Transverse colon (tissue), 4 donors: ENCODE data around the gene RBM39. TPM values are rescaled to one million over a fixed set of nuclear protein-coding genes. Genes with fewer than 3 reads are reported as not detected.

Source experiments
- DNase-seq: peaks from one replicate; pipeline ENCODE4 v3.0.0-alpha.2; 2019
- H3K27ac ChIP-seq, 4 donors: fragments of 200-600 bp; sonication (generic); 2 replicates each; pipeline ENCODE4 v1.5.1; 2016 to 2018; ENCODE audit warnings: inconsistent platforms in 4 of 4
- H3K27me3 ChIP-seq: fragments of 200-600 bp; sonication (generic); 2 replicates; pipeline ENCODE4 v1.5.1; 2017; ENCODE audit warnings: inconsistent platforms
- H3K36me3 ChIP-seq, 4 donors: fragments of 200-600 bp; sonication (generic); 2 replicates each; pipeline ENCODE4 v1.5.1; 2017 to 2019; ENCODE audit warnings: inconsistent platforms in 4 of 4
- H3K4me1 ChIP-seq, 4 donors: fragments of 200-600 bp; sonication (generic); 2 replicates each; pipeline ENCODE4 v1.5.1; 2017 to 2020; ENCODE audit warnings: inconsistent platforms in 4 of 4
- H3K4me3 ChIP-seq, 4 donors: fragments of 200-600 bp; sonication (generic); 1 replicate in 1 of 4; 2 replicates in 3 of 4; pipeline versions ENCODE4 v1.5.1 to v1.6.1; 2017 to 2019; ENCODE audit warnings: inconsistent platforms in 4 of 4
- H3K9me3 ChIP-seq, 2 donors: fragments of 200-600 bp; sonication (generic); 2 replicates each; pipeline ENCODE4 v1.5.1; 2017 to 2019; ENCODE audit warnings: inconsistent platforms in 2 of 2
- CTCF ChIP-seq, 5 experiments: fragments of 200-600 bp in 3 of 5; fragments of 450-650 bp in 2 of 5; sonication (generic) in 3 of 5; IDR thresholded peaks; 1 replicate in 2 of 5; 2 replicates in 3 of 5; pipeline ENCODE4 v1.5.1; 2016 to 2017; ENCODE audit warnings: antibody characterized with exemption in 5 of 5, inconsistent platforms in 3 of 5, mild to moderate bottlenecking in 2 of 5, moderate library complexity in 1 of 5
- EP300 ChIP-seq: sonication (generic); formaldehyde crosslinking; IDR thresholded peaks from one replicate; pipeline ENCODE4 v1.6.1; 2017; ENCODE audit warnings: antibody characterized with exemption, low read depth
- POLR2A ChIP-seq: fragments of 450-650 bp; IDR thresholded peaks from one replicate; pipeline ENCODE4 v1.6.1; 2016; ENCODE audit warnings: antibody characterized with exemption, mild to moderate bottlenecking, moderate library complexity
- POLR2AphosphoS5 ChIP-seq, 3 donors: sonication (generic); formaldehyde crosslinking; IDR thresholded peaks; one replicate each; pipeline ENCODE4 v1.6.1; 2016; ENCODE audit warnings: antibody characterized with exemption in 3 of 3
- WGBS, 2 donors: methylation state at CpG; one replicate each; pipeline ENCODE4 v1.1.5; 2018; ENCODE audit warnings: low coverage in 1 of 2; 5-methylcytosine and 5-hydroxymethylcytosine counted together
- in situ Hi-C, 4 donors: fragments of 200-750 bp; cut with MboI; loops; one replicate each; pipeline versions ENCODE4 v1.15.0 to v1.15.1; 2017; ENCODE audit warnings: low sequenced_read_pairs in 3 of 4, low pct_ligation_motif_present in 1 of 4, low pct_unique_long_range_greater_than_20kb in 1 of 4
- intact Hi-C: fragments of 100-400 bp; cut with DNase I; formaldehyde crosslinking; loops from one replicate; pipeline ENCODE4 v1.15.1; 2023; ENCODE audit warnings: low total_unique reads
- total RNA-seq, 4 donors: library from RNA; depleted of rRNA; stranded (reverse); fragments of >200 nt; gene quantifications; one replicate each; pipeline ENCODE4 v1.1.0, GENCODE V29; 2016

The RBM39 gene
- total RNA-seq, 4 donors from 2014 or later: 264 to 721 (median 416) TPM

DNA sequence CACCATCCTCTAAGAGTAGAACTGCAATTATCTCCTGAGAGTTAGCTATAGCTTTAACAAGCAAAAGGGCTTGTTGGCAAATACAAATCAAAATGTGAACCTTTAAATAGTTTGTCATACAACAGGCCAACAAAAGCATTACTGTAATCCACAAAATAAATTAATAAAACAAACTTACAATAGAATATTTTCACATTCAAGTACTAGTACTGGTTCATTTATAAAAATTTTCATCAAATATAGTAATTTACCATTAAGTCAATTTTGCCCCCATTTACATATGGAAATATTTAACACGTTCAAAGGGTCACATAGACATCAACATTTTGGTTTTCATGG, 9.4 kb downstream of the RBM39 start:
- in situ Hi-C loops: no loop called here
- peaks cover 13 to 74% (median 52%) of the 10 kb centered on the region in 4 donors for H3K4me1 ChIP-seq
- DNase-seq: no peak

DNA sequence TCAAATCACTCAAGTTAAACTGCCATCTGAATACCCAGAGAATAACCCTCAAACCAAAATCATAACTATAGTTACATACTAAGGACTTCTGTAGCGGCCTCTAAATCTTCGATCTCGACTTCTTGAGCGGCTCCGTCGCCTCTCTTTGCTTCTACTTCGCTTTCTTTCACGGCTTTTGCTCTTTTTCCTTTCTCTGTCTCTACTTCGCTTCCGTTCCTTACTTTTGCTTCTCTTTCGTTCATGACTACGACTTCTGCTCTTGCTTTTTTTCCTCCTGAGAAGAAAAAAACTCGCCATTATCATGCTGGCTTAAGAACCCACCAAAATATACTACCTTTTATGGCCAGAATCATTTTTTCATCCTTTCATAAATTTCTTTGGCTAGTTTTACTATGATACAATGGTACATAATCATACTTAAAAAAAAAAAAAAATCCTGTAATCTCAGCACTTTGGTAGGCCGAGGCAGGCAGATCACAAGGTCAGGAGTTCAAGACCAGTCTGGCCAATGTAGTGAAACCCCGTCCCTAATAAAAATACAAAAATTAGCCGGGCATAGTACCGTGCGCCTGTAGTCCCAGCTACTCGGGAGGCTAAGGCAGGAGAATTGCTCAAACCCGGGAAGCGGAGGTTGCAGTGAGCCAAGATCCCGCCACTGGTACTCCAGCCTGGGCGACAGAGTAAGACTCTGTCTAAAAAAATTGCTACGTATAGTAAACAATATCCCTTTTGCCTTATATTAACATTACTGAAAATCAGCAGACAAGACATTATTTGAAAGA, 10.0 kb downstream of the RBM39 start:
- intact Hi-C loops: no loop called here
- no peak overlapping the region for H3K27ac ChIP-seq
- peaks cover 0 to 98% (median 42%) of the 10 kb centered on the region in 4 donors for H3K36me3 ChIP-seq
- DNase-seq: no peak
- no peaks in the 10 kb centered on the region for H3K9me3 ChIP-seq
- H3K4me1 ChIP-seq: peaks cover 13 to 73% (median 50%) of the 10 kb centered on the region in 4 donors
- in situ Hi-C loops: no loop called here
- 87 to 91% methylated on average over 14 to 24 of the region's 24 CpGs for WGBS, 2 donors
- H3K4me3 ChIP-seq: no peak overlapping the region
- no peaks in the 10 kb centered on the region for H3K27me3 ChIP-seq
- TF ChIP-seq POLR2AphosphoS5 (IDR thresholded peaks at IDR 0.05) (no peak), CTCF (IDR thresholded peaks at IDR 0.05) (no peak), EP300 (no peak), POLR2A (no peak)

More for the DNA sequence above, 9.4 kb downstream of the RBM39 start:
- Histone ChIP-seq H3K36me3 (peaks cover 0 to 98% (median 43%) of the 10 kb centered on the region in 4 donors), H3K9me3 (no peaks in the 10 kb centered on the region), H3K4me3 (no peak overlapping the region), H3K27ac (no peak overlapping the region), H3K27me3 (no peaks in the 10 kb centered on the region)
- 29 to 41% methylated on average over 1 of the region's 1 CpG for WGBS, 2 donors
- intact Hi-C loops: no loop called here
- TF ChIP-seq POLR2A (no peak), POLR2AphosphoS5 (IDR thresholded peaks at IDR 0.05) (no peak), CTCF (IDR thresholded peaks at IDR 0.05) (no peak), EP300 (no peak)

DNA sequence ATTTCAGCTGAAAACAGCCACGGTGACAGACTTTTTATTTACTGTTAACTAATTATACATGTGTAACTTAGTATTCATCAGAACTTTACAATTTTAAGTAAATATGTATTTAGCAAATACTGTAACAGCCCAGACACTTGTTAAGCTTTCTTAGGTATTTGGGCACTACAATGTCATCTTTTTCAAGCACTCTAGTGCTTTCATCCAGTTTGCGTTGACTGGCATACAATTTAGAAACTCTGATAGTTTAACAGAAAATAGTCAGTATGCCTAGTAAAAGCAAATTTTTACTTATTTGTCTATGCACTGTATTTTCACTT, 10.6 kb downstream of the RBM39 start:
- DNase-seq: no peak
- no peaks in the 10 kb centered on the region for H3K9me3 ChIP-seq
- TF ChIP-seq CTCF (IDR thresholded peaks at IDR 0.05) (no peak), EP300 (no peak), POLR2AphosphoS5 (IDR thresholded peaks at IDR 0.05) (no peak), POLR2A (no peak)
- H3K27me3 ChIP-seq: no peaks in the 10 kb centered on the region
- peaks cover 9 to 66% (median 44%) of the 10 kb centered on the region in 4 donors for H3K4me1 ChIP-seq
- intact Hi-C loops: no loop called here
- no peak overlapping the region for H3K27ac ChIP-seq
- H3K4me3 ChIP-seq: no peak overlapping the region
- WGBS, 2 donors: 58 to 60% methylated on average over 2 of the region's 2 CpGs
- H3K36me3 ChIP-seq: peaks cover 0 to 98% (median 43%) of the 10 kb centered on the region in 4 donors
- in situ Hi-C loops: no loop called here

DNA sequence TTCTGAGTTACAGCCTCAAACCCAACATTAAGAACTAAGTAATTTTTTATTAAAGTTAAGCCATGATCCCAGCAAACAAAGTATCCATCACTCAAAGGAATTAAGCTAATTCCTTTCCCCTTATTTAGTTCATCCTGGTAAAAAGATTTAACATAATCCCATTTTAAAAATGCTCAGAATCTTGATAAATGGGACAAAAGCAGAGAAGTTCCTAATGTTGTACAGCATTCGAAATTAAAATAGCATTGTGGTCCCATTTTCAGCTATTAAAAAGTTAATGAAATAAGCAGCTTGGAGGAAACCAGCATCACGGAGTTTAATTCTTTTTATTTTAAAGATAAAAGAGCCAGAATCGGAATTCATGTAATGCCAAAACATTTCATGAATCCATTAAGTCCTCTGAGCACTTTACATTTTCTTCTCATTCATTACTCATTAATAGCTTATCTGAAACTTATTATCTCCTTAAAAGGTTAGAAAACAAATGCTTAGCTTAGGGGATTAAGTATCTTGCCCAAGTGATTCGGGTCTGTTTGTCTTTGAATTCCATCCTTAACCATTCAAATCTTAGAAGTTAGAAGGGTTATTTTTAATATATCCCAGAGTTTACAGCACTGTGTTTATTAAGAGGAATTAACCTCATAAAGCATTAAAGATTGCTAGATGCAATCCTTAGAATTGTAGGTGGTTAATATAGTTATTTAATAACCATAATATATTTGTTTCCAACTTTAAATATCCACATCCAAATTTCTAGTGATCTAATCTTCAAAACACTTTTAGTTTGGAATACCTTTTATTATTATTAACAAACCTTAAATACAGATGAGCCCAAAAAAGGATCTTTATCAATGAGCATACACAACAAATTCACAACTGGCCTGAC, 11.2 kb downstream of the RBM39 start:
- Histone ChIP-seq H3K36me3 (peaks cover 0 to 98% (median 44%) of the 10 kb centered on the region in 4 donors), H3K4me1 (peaks cover 6 to 60% (median 38%) of the 10 kb centered on the region in 4 donors)

More for the DNA sequence above, 11.2 kb downstream of the RBM39 start:
- H3K4me3 ChIP-seq: no peak overlapping the region
- WGBS, 2 donors: 64 to 65% methylated on average over 4 of the region's 4 CpGs
- H3K27me3 ChIP-seq: no peaks in the 10 kb centered on the region
- intact Hi-C loops (no loop called here), in situ Hi-C loops (no loop called here)
- no peak for DNase-seq
- TF ChIP-seq POLR2A: no peak
- no peak for TF ChIP-seq POLR2AphosphoS5 (IDR thresholded peaks at IDR 0.05)
- no peak for TF ChIP-seq EP300
- TF ChIP-seq CTCF (IDR thresholded peaks at IDR 0.05): no peak
- no peaks in the 10 kb centered on the region for H3K9me3 ChIP-seq
- no peak overlapping the region for H3K27ac ChIP-seq
